Activated B cell treated with CpG ODN at 0.5 μM for 24 hours (primary cell): ENCODE results near the gene ZNF724. TPM values are rescaled to one million over a fixed set of nuclear protein-coding genes. Genes with fewer than 3 reads are reported as not detected.
"Not testable (repeated sequence)": the region's sequence is repeated elsewhere in the genome, so short reads cannot be mapped to it uniquely, and the experiment has no call there.

ENCODE experiments used
- ATAC-seq: fragments of 200-7000 bp; cut with Tn5 transposase; one replicate; pipeline ENCODE4 v1.10.0; 2021; ENCODE audit warnings: low read depth, mild to moderate bottlenecking, moderate library complexity
- CTCF ChIA-PET: fragments of 350-600 bp; sonication (Branson Sonifier 250); formaldehyde crosslinking; loops from one replicate; lab custom pipeline; 2021; ENCODE audit warnings: antibody characterized with exemption; lab: Charles Lee
- POLR2A ChIA-PET: fragments of 350-600 bp; sonication (Branson Sonifier 250); formaldehyde crosslinking; loops from one replicate; lab custom pipeline; 2021; ENCODE audit warnings: antibody characterized with exemption; lab: Charles Lee
- DNase-seq: peaks from one replicate; pipeline ENCODE4 v3.0.0; 2022
- H3K27ac Mint-ChIP-seq: one replicate; pipeline ENCODE4 v1.8.0; 2020; ENCODE audit warnings: mixed read lengths
- H3K27me3 Mint-ChIP-seq: one replicate; pipeline ENCODE4 v1.8.0; 2021; ENCODE audit warnings: mixed read lengths
- H3K36me3 Mint-ChIP-seq: one replicate; pipeline ENCODE4 v1.8.0; 2021; ENCODE audit warnings: low read depth, mixed read lengths
- H3K4me1 Mint-ChIP-seq: one replicate; pipeline ENCODE4 v1.8.0; 2021; ENCODE audit warnings: mixed read lengths
- H3K4me3 Mint-ChIP-seq: one replicate; pipeline ENCODE4 v1.8.0; 2020; ENCODE audit warnings: mild to moderate bottlenecking, mixed read lengths
- H3K9me3 Mint-ChIP-seq: one replicate; pipeline ENCODE4 v1.8.0; 2020; ENCODE audit warnings: mixed read lengths
- CTCF ChIP-seq: fragments of 200-600 bp; IDR thresholded peaks from one replicate; pipeline ENCODE4 v1.8.0; 2022; ENCODE audit warnings: antibody characterized with exemption, mild to moderate bottlenecking
- intact Hi-C: fragments of 100-400 bp; cut with micrococcal nuclease; formaldehyde crosslinking; loops from one replicate; pipeline ENCODE4 v1.15.1; 2024
- total RNA-seq: library from RNA; stranded (reverse); gene quantifications from 2 replicates; pipeline ENCODE4 v1.2.3, GENCODE V29; 2022

Gene ZNF724
- total RNA-seq, 1 donor from 2014 or later: 8.0 TPM

GRCh38 chr19:23254141-23254910 is 4.1 kb upstream of the ZNF724 start:
- POLR2A ChIA-PET: interaction anchor here (1.2 kb wide), 1 partner anchor 20 kb away, joined by 4 read pairs; no protein-coding TSS in a partner anchor
- H3K27ac Mint-ChIP-seq: no peak overlapping the region

GRCh38 chr19:23253256-23253655 is 3.1 kb upstream of the ZNF724 start:
- CTCF ChIA-PET: interaction anchor here (0.6 kb wide), 1 partner anchor 15 kb away, joined by 3 read pairs; no protein-coding TSS in a partner anchor
- not testable (repeated sequence) for H3K27ac Mint-ChIP-seq, H3K36me3 Mint-ChIP-seq, H3K4me1 Mint-ChIP-seq, DNase-seq, H3K4me3 Mint-ChIP-seq, ATAC-seq, H3K27me3 Mint-ChIP-seq, H3K9me3 Mint-ChIP-seq
- intact Hi-C loops: loop anchor here (5.0 to 10.0 kb wide), 3 partner anchors 434 to 834 kb away; partner anchors contain the start of genes ZNF254, ZNF675 and ZNF726
- POLR2A ChIA-PET: interaction anchor here (1.2 kb wide), 1 partner anchor 21 kb away, joined by 4 read pairs; no protein-coding TSS in a partner anchor

More at GRCh38 chr19:23254141-23254910, 4.1 kb upstream of the ZNF724 start:
- Mint-ChIP-seq H3K36me3 (peaks cover 15% of the 10 kb centered on the region), H3K27me3 (no peaks in the 10 kb centered on the region), H3K4me1 (peaks cover 7% of the 10 kb centered on the region), H3K9me3 (no peaks in the 10 kb centered on the region), H3K4me3 (no peak overlapping the region)
- no peak for ATAC-seq
- DNase-seq: no peak
- TF ChIP-seq CTCF: no peak
- CTCF ChIA-PET: no interaction called here
- intact Hi-C loops: loop anchor here (5.0 to 10.0 kb wide), 3 partner anchors 433 to 833 kb away; partner anchors contain the start of genes ZNF254, ZNF675 and ZNF726

GRCh38 chr19:23241419-23241818 is 8.8 kb downstream of the ZNF724 start:
- intact Hi-C loops: no loop called here
- CTCF ChIA-PET: no interaction called here
- ATAC-seq (no peak), DNase-seq (no peak)
- H3K9me3 Mint-ChIP-seq: peaks cover 21% of the 10 kb centered on the region
- H3K36me3 Mint-ChIP-seq: peaks cover 65% of the 10 kb centered on the region
- no peak overlapping the region for H3K4me3 Mint-ChIP-seq
- POLR2A ChIA-PET: no interaction called here
- no peaks in the 10 kb centered on the region for H3K4me1 Mint-ChIP-seq
- no peaks in the 10 kb centered on the region for H3K27me3 Mint-ChIP-seq
- no peak for TF ChIP-seq CTCF
- H3K27ac Mint-ChIP-seq: no peak overlapping the region

GRCh38 chr19:23222998-23223652 is 27.1 kb downstream of the ZNF724 start:
- no peak for DNase-seq
- Mint-ChIP-seq H3K27me3 (no peaks in the 10 kb centered on the region), H3K4me3 (no peak overlapping the region), H3K9me3 (peaks cover 27% of the 10 kb centered on the region), H3K4me1 (no peaks in the 10 kb centered on the region), H3K36me3 (peaks cover 69% of the 10 kb centered on the region), H3K27ac (no peak overlapping the region)
- no peak for TF ChIP-seq CTCF
- ChIA-PET CTCF (no interaction called here), POLR2A (no interaction called here)
- intact Hi-C loops: no loop called here
- no peak for ATAC-seq

- ATAC-seq: no peak
- Mint-ChIP-seq H3K27ac (no peak overlapping the region), H3K9me3 (peaks cover 6% of the 10 kb centered on the region), H3K36me3 (no peaks in the 10 kb centered on the region), H3K4me1 (no peaks in the 10 kb centered on the region), H3K4me3 (no peak overlapping the region), H3K27me3 (no peaks in the 10 kb centered on the region)
- intact Hi-C loops: no loop called here
- ChIA-PET POLR2A (no interaction called here), CTCF (no interaction called here)
- TF ChIP-seq CTCF: no peak
- no peak for DNase-seq
Measured at GRCh38 chr19:23203841-23204344, 46.3 kb downstream of the ZNF724 start.
